IMR-90 (cell line): ENCODE results near the gene SLC24A3. TPM values are rescaled to one million over a fixed set of nuclear protein-coding genes. Genes with fewer than 3 reads are reported as not detected.

Source experiments
- ATAC-seq: fragments of 200-7000 bp; cut with Tn5 transposase; 2 replicates; pipeline ENCODE4 v1.9.1; 2020; ENCODE audit warnings: low read depth, mild to moderate bottlenecking, moderate library complexity
- BruUV-seq: library from RNA; stranded (reverse); fragments of 400-500 nt; replicated peaks from 2 replicates; lab custom pipeline; 2021; lab: Mats Ljungman, UMichigan
- CTCF ChIA-PET: fragments of 300-600 bp; formaldehyde crosslinking; extraction: SDS; loops from one replicate; lab custom pipeline; 2021; ENCODE audit warnings: antibody characterized with exemption; lab: Yijun Ruan, JAX
- POLR2A ChIA-PET: fragments of 300-600 bp; sonication (Branson Sonifier 250); formaldehyde crosslinking; loops from one replicate; lab custom pipeline; 2022; ENCODE audit warnings: antibody characterized with exemption; ENCODE audit not compliant: unreplicated experiment; lab: Charles Lee
- DNase-seq: peaks from one replicate; pipeline ENCODE4 v3.0.0; 2013
- H2AFZ ChIP-seq: replicated peaks from 2 replicates; pipeline ENCODE3; 2013; ENCODE audit warnings: low read length, mild to moderate bottlenecking; ENCODE audit not compliant: poor library complexity
- H2AK5ac ChIP-seq: 2 replicates; pipeline ENCODE4 v1.6.1; 2013; ENCODE audit warnings: low read depth, low read length, inconsistent platforms
- H2AK9ac ChIP-seq: replicated peaks from 2 replicates; pipeline ENCODE3; 2013; ENCODE audit warnings: mild to moderate bottlenecking, low read depth, low read length, moderate library complexity; ENCODE audit not compliant: poor library complexity
- H2BK120ac ChIP-seq: 2 replicates; pipeline ENCODE4 v1.6.1; 2013; ENCODE audit warnings: low read depth, low read length, inconsistent platforms
- H2BK15ac ChIP-seq: 3 replicates; pipeline ENCODE4 v1.6.1; 2013; ENCODE audit warnings: low read depth, low read length, inconsistent platforms
- H2BK20ac ChIP-seq: 2 replicates; pipeline ENCODE4 v1.6.1; 2013; ENCODE audit warnings: low read depth, mild to moderate bottlenecking, inconsistent platforms, low read length, moderate library complexity
- H2BK5ac ChIP-seq: 2 replicates; pipeline ENCODE4 v1.6.1; 2013; ENCODE audit warnings: mild to moderate bottlenecking, low read depth, low read length, inconsistent platforms; ENCODE audit not compliant: poor library complexity, severe bottlenecking
- H3K14ac ChIP-seq: replicated peaks from 2 replicates; pipeline ENCODE4 v1.6.1; 2013; ENCODE audit warnings: low read depth, low read length, inconsistent platforms
- H3K18ac ChIP-seq: 2 replicates; pipeline ENCODE4 v1.6.1; 2013; ENCODE audit warnings: low read depth, low read length, control low read depth
- H3K23ac ChIP-seq: 2 replicates; pipeline ENCODE4 v1.6.1; 2013; ENCODE audit warnings: low read depth, low read length, inconsistent platforms
- H3K27ac ChIP-seq: 2 replicates; pipeline ENCODE4 v1.5.1; 2013; ENCODE audit warnings: mild to moderate bottlenecking, control low read depth, low read length; ENCODE audit not compliant: insufficient read depth
- H3K27me3 ChIP-seq: 2 replicates; pipeline ENCODE4 v1.6.1; 2013; ENCODE audit warnings: low read length; ENCODE audit not compliant: control insufficient read depth, insufficient read depth
- H3K36me3 ChIP-seq: 2 replicates; pipeline ENCODE4 v1.6.1; 2013; ENCODE audit warnings: low read length, mixed read lengths; ENCODE audit not compliant: control insufficient read depth, insufficient read depth
- H3K4ac ChIP-seq: 2 replicates; pipeline ENCODE4 v1.6.1; 2013; ENCODE audit warnings: low read depth, low read length, inconsistent platforms
- H3K4me1 ChIP-seq: 2 replicates; pipeline ENCODE4 v1.6.1; 2013; ENCODE audit warnings: low read length, mixed read lengths; ENCODE audit not compliant: control insufficient read depth, insufficient read depth
- H3K4me2 ChIP-seq: 2 replicates; pipeline ENCODE4 v1.6.1; 2013; ENCODE audit warnings: low read depth, mild to moderate bottlenecking, control low read depth, low read length, moderate library complexity
- H3K4me3 ChIP-seq: 2 replicates; pipeline ENCODE4 v1.5.1; 2013; ENCODE audit warnings: low read depth, mild to moderate bottlenecking, control low read depth, low read length, moderate library complexity; ENCODE audit not compliant: insufficient read depth
- H3K56ac ChIP-seq: 2 replicates; pipeline ENCODE4 v1.6.1; 2013; ENCODE audit warnings: low read length, inconsistent platforms; ENCODE audit not compliant: insufficient read depth; ENCODE audit errors: extremely low read depth
- H3K79me1 ChIP-seq, 2 experiments: 2 replicates each; pipeline ENCODE4 v1.6.1; 2013; ENCODE audit warnings: low read length in 2 of 2, inconsistent platforms in 1 of 2, low read depth in 1 of 2
- H3K9ac ChIP-seq: 2 replicates; pipeline ENCODE4 v1.6.1; 2013; ENCODE audit warnings: low read depth, low read length, control low read depth
- H3K9me1 ChIP-seq: 2 replicates; pipeline ENCODE4 v1.6.1; 2013; ENCODE audit warnings: low read length, inconsistent platforms; ENCODE audit not compliant: insufficient read depth
- H3K9me3 ChIP-seq: 2 replicates; pipeline ENCODE4 v1.6.1; 2013; ENCODE audit warnings: low read length; ENCODE audit not compliant: control insufficient read depth, insufficient read depth
- H4K20me1 ChIP-seq: 2 replicates; pipeline ENCODE4 v1.6.1; 2013; ENCODE audit warnings: low read length, inconsistent platforms; ENCODE audit not compliant: insufficient read depth
- H4K5ac ChIP-seq: 2 replicates; pipeline ENCODE4 v1.6.1; 2013; ENCODE audit warnings: mild to moderate bottlenecking, low read depth, low read length, control low read depth
- H4K8ac ChIP-seq, 2 experiments: 2 replicates each; pipeline ENCODE4 v1.6.1; 2013; ENCODE audit warnings: low read depth in 2 of 2, low read length in 2 of 2, control low read depth in 1 of 2, inconsistent platforms in 1 of 2
- H4K91ac ChIP-seq: 2 replicates; pipeline ENCODE4 v1.6.1; 2013; ENCODE audit warnings: low read depth, low read length, inconsistent platforms; ENCODE audit not compliant: insufficient read depth
- CHD1 ChIP-seq: IDR thresholded peaks from 2 replicates; pipeline ENCODE4 v1.6.1; 2012; ENCODE audit warnings: low read depth, low read length, improper control_type of control experiment
- ELK1 ChIP-seq: fragments of 150-350 bp; IDR thresholded peaks from 2 replicates; pipeline ENCODE4 v1.6.1; 2016; ENCODE audit warnings: low read depth, mild to moderate bottlenecking, low read length, moderate library complexity, borderline replicate concordance
- FOS ChIP-seq: fragments of 150-350 bp; IDR thresholded peaks from 2 replicates; pipeline ENCODE4 v1.6.1; 2016; ENCODE audit warnings: low read depth, low read length
- MAFK ChIP-seq: IDR thresholded peaks from 2 replicates; pipeline ENCODE4 v1.6.1; 2012; ENCODE audit warnings: low read depth, low read length, improper control_type of control experiment
- MAZ ChIP-seq: IDR thresholded peaks from 2 replicates; pipeline ENCODE4 v1.6.1; 2012; ENCODE audit warnings: low read depth, mild to moderate bottlenecking, low read length, improper control_type of control experiment, moderate library complexity, borderline replicate concordance
- MXI1 ChIP-seq: IDR thresholded peaks from 2 replicates; pipeline ENCODE4 v1.6.1; 2012; ENCODE audit warnings: low read depth, mild to moderate bottlenecking, low read length, moderate library complexity, borderline replicate concordance
- NFE2L2 ChIP-seq: fragments of 150-350 bp; IDR thresholded peaks from 2 replicates; pipeline ENCODE4 v1.6.1; 2016; ENCODE audit warnings: low read depth, mild to moderate bottlenecking, low read length
- RAD21 ChIP-seq: IDR thresholded peaks from 2 replicates; pipeline ENCODE4 v1.6.1; 2012; ENCODE audit warnings: low read length, improper control_type of control experiment
- RCOR1 ChIP-seq: IDR thresholded peaks from 2 replicates; pipeline ENCODE4 v1.6.1; 2012; ENCODE audit warnings: mild to moderate bottlenecking, low read length, improper control_type of control experiment; ENCODE audit not compliant: insufficient replicate concordance
- RFX5 ChIP-seq: IDR thresholded peaks from 2 replicates; pipeline ENCODE4 v1.8.0; 2012; ENCODE audit warnings: low read depth, mild to moderate bottlenecking, low read length, moderate library complexity
- SMC3 ChIP-seq: fragments of 150-350 bp; IDR thresholded peaks from 2 replicates; pipeline ENCODE4 v1.6.1; 2016; ENCODE audit warnings: low read depth, mild to moderate bottlenecking, antibody characterized with exemption, low read length, moderate library complexity
- WGBS, 2 experiments: methylation state at CpG; one replicate each; pipeline versions ENCODE4 v1.1.5 to v1.1.7; 2013; ENCODE audit warnings: missing lambda C conversion rate in 2 of 2; ENCODE audit not compliant: insufficient read length in 1 of 2; ENCODE audit errors: extremely low coverage in 2 of 2; 5-methylcytosine and 5-hydroxymethylcytosine counted together
- dilution Hi-C: fragments of 300-500 bp; cut with HindIII; formaldehyde crosslinking; loops from one replicate; pipeline ENCODE4 v1.14.3; 2018; ENCODE audit warnings: low sequenced_read_pairs; ENCODE audit not compliant: unreplicated experiment
- in situ Hi-C: fragments of 300-500 bp; cut with MboI; formaldehyde crosslinking; loops from 3 replicates; pipeline ENCODE4 v1.14.3; 2019; ENCODE audit warnings: low sequenced_read_pairs, inconsistent platforms, mixed read lengths
- intact Hi-C: fragments of 100-400 bp; cut with micrococcal nuclease; formaldehyde crosslinking; loops from 2 replicates; pipeline ENCODE4 v1.10.0; 2022
- polyA plus RNA-seq, 3 experiments: library from polyadenylated mRNA; depleted of rRNA; stranded (reverse); fragments of >200 nt; gene quantifications; 2 replicates each; pipeline ENCODE4 v1.2.3, GENCODE V29; 2012; ENCODE audit warnings: low replicate concordance in 1 of 3
- total RNA-seq: library from RNA; depleted of rRNA; stranded (reverse); fragments of >200 nt; gene quantifications from 2 replicates; pipeline ENCODE4 v1.2.3, GENCODE V29; 2012
- TF ChIP-seq, protein P1 (sequence below): fragments of 150-350 bp; IDR thresholded peaks from 2 replicates; pipeline ENCODE4 v1.6.1; 2017; ENCODE audit warnings: mild to moderate bottlenecking, antibody characterized with exemption, low read length, low read depth

SLC24A3 gene
- total and polyA plus RNA-seq, 2 of the 4 experiments (the other 2 are of a cell fraction) = not detected

DNA sequence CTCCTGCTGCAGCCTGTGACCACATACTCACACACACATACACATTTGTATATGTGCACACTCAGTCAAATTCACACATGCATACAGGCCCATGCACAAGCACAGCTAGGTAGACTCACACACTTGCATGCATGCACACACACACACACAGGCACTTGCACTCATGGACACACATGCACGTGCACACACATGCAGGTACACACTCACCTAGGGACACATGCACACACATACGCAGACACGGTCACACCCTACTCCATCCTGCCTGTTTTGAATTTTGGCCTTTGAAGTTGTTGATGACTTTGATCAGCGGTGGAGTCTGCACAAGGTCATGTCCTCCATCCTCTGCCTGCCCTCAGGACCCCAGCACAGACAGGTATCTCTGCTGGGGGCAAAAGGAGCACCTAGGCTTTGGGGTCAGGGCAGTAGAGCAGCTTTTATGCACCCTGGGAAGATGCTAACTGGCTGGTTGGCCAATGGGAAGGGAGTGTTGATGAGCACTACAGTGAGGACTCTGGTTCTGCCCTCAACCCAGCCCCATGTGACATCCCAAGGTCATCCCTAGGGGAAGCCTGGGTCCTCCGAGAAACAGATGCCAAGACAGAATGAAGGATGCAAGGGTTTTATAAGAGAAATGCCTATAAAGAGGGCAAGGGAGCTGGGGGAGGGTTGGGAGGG lies 218.3 kb downstream of the SLC24A3 start:
- in situ Hi-C loops = no loop called here
- no TSS peak for BruUV-seq
- H3K56ac ChIP-seq = no peak overlapping the region; the same call in 1 of the 2 replicates
- no peak overlapping the region for H3K27ac ChIP-seq
- no peak overlapping the region for H3K4me3 ChIP-seq
- H3K4ac ChIP-seq = no peak overlapping the region
- H4K8ac ChIP-seq = no peak overlapping the region
- ChIA-PET POLR2A (no interaction called here), CTCF (no interaction called here)
- no peak overlapping the region for H3K23ac ChIP-seq
- no peak overlapping the region for H3K9ac ChIP-seq
- H3K9me1 ChIP-seq = no peaks in the 10 kb centered on the region
- no peak overlapping the region for H2BK120ac ChIP-seq
- H3K4me1 ChIP-seq = no peaks in the 10 kb centered on the region
- TF ChIP-seq NFE2L2 (no peak), RFX5 (no peak), MAFK (no peak), RCOR1 (no peak), SMC3 (no peak), RAD21 (no peak), CHD1 (no peak), ELK1 (no peak), FOS (no peak), MXI1 (no peak), MAZ (no peak)
- TF ChIP-seq, protein P1, sequence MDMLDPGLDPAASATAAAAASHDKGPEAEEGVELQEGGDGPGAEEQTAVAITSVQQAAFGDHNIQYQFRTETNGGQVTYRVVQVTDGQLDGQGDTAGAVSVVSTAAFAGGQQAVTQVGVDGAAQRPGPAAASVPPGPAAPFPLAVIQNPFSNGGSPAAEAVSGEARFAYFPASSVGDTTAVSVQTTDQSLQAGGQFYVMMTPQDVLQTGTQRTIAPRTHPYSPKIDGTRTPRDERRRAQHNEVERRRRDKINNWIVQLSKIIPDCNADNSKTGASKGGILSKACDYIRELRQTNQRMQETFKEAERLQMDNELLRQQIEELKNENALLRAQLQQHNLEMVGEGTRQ = no peak
- no peaks in the 10 kb centered on the region for H3K36me3 ChIP-seq
- no peak overlapping the region for H4K5ac ChIP-seq
- no peak overlapping the region for H2AK5ac ChIP-seq
- ATAC-seq (no peak), DNase-seq (no peak)
- H2AFZ ChIP-seq = no peak overlapping the region
- dilution Hi-C loops = no loop called here
- H2BK15ac ChIP-seq = no peak overlapping the region
- no peak overlapping the region for H2BK20ac ChIP-seq
- H3K18ac ChIP-seq = no peak overlapping the region
- no peak overlapping the region for H2AK9ac ChIP-seq
- no peak overlapping the region for H3K14ac ChIP-seq
- no peaks in the 10 kb centered on the region for H3K9me3 ChIP-seq
- H3K27me3 ChIP-seq = no peaks in the 10 kb centered on the region
- WGBS, 2 experiments = no CpG with 5 or more reads among the region's 5 CpGs
- intact Hi-C loops = no loop called here
- no peaks in the 10 kb centered on the region for H4K20me1 ChIP-seq
- H3K79me1 ChIP-seq = no peaks in the 10 kb centered on the region
- no peak overlapping the region for H2BK5ac ChIP-seq
- no peak overlapping the region for H4K91ac ChIP-seq
- no peak overlapping the region for H3K4me2 ChIP-seq
